ENCODE measurements around the gene ARHGAP15.

DNA sequence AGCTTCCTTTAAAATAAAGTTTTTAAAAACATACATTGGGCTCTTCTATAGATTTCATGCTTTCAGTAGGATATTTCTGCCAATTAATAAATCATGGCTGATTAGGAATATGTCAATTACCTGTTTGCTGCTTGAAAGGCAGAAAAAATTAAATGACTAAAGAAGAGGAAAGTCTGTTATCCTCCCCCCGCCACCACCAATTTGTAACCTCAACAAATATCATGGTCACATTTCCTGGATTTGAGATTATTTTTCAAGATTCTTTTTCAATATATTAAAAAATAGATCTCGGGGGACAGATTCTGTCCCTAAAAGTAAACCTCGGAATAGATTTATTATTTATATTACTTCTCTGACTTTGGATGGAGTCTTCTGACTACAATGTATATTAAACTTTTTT, 125.9 kb downstream of the ARHGAP15 start:
- TF ChIP-seq, protein P1, sequence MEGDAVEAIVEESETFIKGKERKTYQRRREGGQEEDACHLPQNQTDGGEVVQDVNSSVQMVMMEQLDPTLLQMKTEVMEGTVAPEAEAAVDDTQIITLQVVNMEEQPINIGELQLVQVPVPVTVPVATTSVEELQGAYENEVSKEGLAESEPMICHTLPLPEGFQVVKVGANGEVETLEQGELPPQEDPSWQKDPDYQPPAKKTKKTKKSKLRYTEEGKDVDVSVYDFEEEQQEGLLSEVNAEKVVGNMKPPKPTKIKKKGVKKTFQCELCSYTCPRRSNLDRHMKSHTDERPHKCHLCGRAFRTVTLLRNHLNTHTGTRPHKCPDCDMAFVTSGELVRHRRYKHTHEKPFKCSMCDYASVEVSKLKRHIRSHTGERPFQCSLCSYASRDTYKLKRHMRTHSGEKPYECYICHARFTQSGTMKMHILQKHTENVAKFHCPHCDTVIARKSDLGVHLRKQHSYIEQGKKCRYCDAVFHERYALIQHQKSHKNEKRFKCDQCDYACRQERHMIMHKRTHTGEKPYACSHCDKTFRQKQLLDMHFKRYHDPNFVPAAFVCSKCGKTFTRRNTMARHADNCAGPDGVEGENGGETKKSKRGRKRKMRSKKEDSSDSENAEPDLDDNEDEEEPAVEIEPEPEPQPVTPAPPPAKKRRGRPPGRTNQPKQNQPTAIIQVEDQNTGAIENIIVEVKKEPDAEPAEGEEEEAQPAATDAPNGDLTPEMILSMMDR (IDR thresholded peaks at IDR 0.05), result no peak
- TF ChIP-seq EP300 (IDR thresholded peaks at IDR 0.05) (no peak), POLR2A (IDR thresholded peaks at IDR 0.05) (no peak)

All from gastroesophageal sphincter (tissue), 3 donors.